Right renal cortex interstitium (tissue), 3 donors: ENCODE data around the gene CHPT1. TPM values are rescaled to one million over a fixed set of nuclear protein-coding genes. Genes with fewer than 3 reads are reported as not detected.
A peak's percentile ranks its signal among the peaks of the same experiment; 100 is the strongest.
"Not testable (repeated sequence)": the region's sequence is repeated elsewhere in the genome, so short reads cannot be mapped to it uniquely, and the experiment has no call there.

ENCODE experiments used
- DNase-seq, 3 donors: peaks; one replicate each; pipeline ENCODE4 v3.0.0-alpha.2; 2013; ENCODE audit warnings: low read depth in 3 of 3, low spot score in 2 of 3
- polyA plus RNA-seq, 3 donors: library from polyadenylated mRNA; unstranded; fragments of 120-200 nt; gene quantifications; one replicate each; pipeline ENCODE4 v1.2.1, GENCODE V29; 2013; ENCODE audit not compliant: insufficient read length in 3 of 3

CHPT1 gene
- 10 to 100 TPM; 40.2 to 46.6 (median 41.8) TPM for polyA plus RNA-seq

DNA sequence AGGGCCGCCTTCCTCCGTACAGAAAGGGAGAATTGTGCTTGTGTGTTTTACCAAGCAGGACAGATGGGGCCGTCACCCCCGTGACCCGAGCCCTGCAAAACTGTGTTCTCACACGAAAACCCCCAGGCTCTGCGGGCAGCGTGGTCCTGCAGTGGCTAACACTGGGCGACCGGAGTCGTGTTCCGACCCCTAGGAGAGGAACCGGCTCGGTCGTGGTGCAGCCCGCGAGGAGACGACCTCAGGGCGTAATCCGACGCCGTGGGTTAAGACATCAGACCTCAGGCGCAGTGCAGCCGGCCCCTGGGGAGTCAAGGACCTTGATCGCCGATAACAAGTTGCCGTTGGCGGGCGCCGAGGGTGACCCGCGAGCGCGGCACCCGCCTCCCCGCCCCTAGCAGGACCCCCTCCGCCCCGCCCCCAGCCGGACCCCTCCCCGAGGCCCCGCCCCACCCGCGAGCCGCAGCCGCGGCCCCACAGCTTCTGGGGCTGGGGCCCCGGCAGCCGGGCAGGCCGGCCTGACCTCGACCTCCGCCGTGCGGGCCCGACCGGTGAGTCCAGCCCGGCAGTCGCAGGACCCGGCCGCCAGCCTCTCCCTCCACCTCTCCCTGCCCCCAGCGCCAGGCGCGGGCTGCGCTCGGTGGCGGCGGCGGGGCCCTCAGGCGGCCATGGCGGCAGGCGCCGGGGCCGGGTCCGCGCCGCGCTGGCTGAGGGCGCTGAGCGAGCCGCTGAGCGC is at the start of gene CHPT1:
CHPT1 (plus strand) TSS at position 444 of the 733 bp plus-strand sequence; CDS start at position 666, 222 bp downstream.
- DNase-seq = peak in 2 of 3 donors; percentile 21 to 32

DNA sequence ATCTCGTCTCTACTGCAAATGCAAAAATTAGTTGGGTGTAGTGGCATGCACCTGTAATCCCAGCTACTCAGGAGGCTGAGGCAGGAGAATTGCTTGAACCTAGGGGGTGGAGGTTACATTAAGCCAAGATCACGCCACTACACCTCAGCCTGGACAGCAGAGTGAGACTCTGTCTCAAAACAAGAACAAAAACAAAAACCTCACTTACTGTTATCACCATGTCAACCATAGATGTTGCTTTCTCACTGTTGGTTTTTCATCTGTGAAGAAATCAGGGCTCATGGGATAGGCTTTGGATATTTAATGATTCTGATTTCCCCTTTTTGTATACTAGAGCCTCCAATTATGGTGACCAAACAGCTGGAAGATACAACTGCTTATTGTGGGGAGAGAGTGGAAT is 49.7 kb upstream of the CHPT1 start:
- DNase-seq = no peak

DNA sequence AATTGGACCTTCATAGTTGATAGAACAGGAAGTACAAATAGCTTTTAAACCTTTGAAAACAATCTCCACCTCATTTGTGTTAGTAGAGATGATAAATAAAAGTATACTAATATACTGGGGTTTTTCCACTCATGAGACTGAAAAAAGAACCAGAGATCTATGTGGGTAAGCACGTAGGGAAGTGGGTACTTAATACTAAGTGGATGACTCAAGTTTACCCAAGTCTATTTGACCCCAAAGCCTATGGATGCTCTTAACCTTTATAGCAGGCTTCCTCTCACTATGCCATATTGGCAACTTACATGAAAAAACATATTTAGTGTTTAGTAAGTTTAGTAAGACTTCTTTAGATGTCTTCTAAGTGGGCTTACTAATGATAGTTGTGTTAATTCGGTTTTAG is 49.2 kb upstream of the CHPT1 start:
- no peak for DNase-seq

DNA sequence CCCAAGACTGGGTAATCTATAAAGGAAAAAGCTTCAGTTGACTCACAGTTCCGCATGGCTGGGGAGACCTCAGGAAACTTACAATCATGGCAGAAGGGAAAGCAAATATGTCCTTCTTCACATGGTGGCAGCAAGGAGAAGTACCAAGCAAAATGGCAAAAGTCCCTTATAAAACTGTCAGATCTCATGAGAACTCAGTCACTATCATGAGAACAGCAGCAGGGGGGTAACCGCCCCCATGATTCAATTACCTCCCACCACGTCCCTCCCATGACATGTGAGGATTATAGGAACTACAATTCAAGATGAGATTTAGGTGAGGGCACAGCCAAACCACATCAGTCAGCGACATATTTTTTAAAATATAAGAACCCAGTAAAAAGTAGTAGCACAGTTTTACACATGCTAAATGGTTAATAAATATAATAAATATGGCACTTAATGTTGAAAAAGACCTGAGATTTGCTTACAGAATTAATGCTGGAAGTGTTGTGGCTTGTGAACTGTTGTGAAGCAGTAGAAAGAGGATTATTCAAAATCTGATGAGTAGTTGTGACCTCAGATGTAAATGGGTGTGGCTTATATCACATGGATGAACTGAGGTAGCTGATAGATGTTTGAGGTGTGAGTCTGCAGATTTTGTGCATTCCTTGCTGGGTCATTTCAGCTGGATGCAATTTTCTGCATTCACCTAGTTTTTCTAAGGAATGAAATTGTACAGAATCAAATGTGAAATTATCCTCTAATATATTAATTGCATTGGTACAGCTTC is 46.9 kb upstream of the CHPT1 start:
- DNase-seq = no peak

DNA sequence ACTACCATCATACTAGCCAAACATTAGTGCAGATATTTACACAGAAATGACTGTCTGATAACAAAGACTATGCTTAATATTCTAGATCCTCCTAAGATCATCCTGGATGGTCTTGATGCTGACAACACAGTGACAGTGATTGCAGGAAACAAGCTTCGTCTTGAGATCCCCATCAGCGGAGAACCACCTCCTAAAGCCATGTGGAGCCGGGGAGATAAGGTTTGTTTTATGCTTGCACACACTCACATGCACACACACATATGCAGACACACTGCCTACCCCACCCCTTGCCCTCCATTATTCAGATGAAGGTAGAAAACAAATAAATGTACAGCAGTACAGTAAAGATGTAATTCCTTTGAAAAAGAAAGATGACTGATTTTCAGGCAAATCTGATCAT is 44.4 kb upstream of the CHPT1 start:
- no peak for DNase-seq

DNA sequence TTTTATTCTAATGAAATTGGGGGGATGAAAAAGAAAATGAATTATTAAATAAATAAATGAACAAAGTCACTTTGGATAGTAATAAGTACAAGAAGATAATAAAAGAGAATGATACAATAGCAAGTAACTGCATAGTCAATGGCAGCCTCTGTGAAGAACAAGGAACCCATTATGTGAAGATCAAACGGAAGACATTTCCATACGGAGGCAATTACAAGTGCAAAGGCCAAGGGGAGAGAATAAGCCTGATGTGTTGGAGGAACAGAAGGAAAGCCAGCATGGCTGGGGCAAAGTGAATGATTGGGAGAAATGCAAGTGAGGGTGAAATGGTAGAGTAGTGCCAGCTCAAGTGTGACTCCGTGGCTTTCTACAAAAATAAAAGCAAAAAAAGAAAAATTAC is 43.9 kb upstream of the CHPT1 start:
- no peak for DNase-seq

DNA sequence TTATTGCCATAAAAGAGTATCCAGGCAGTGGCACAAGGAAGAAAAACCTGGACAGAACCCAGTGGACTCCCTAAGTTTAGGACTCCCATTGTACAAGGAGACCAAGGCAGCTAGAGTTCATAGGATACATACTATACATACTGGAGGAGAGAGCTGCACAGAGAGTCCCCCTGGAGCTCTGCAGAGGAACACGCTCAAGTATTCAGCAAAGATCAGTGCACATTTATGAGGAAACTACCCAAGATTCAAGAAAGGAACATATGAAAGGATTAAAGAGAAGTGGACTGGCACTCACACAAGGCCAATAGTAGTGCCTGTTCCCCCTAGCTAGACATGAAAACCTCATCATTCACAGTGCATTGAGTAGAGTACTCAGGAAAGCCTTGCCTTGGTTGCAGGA is 43.0 kb upstream of the CHPT1 start:
- no peak for DNase-seq

DNA sequence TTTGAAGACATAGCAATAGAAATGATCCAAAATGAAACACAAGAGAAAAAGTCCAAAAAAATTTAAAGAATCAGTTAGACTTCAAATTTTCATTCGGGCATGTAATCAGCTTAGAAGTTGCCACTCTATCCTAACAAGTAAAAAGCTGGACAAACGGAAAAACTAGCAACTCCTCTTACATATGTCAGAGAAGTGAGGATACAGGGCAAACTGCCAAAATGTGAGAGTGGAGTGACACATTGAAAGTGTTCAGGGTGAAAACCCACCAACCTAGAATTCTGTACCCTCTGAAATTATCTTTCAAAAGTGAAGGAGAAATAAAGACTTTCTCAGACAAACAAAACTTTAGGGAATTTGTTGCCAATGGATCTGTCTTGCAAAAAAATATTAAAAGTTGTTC is 42.0 kb upstream of the CHPT1 start:
- no peak for DNase-seq

DNA sequence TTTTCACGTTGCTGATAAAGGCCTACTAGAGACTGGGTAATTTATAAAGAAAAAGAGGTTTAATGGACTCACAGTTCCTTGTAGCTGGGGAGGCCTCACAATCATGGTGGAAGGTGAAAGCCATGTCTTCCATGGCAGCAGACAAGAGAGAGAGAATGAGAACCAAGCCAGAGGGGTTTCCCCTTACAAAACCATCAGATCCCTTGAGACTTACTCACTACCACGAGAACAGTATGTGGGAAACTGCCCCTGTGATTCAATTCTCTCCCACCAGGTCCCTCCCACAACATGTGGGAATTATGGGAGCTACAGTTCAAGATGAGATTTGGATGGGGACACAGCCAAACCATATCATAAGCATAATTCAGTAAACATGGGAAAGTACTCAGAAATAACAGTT is 36.8 kb upstream of the CHPT1 start:
- not testable (repeated sequence) for DNase-seq

DNA sequence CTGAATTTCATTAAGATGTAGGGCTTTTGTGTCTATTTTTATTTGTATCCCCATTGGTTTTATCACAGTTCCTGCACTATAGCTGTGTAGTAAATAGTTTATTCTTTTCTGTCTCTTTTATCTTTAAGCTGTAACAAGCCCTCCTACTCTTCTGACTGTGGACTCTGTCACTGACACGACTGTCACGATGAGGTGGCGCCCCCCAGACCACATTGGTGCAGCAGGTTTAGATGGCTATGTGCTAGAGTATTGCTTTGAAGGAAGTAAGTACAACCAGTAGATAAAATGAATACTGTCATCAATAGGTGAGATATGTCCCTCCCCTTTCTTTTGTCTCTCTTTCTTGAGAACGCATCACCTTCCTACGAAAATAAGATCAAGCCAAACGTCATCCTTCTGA is 34.1 kb upstream of the CHPT1 start:
- DNase-seq = no peak

DNA sequence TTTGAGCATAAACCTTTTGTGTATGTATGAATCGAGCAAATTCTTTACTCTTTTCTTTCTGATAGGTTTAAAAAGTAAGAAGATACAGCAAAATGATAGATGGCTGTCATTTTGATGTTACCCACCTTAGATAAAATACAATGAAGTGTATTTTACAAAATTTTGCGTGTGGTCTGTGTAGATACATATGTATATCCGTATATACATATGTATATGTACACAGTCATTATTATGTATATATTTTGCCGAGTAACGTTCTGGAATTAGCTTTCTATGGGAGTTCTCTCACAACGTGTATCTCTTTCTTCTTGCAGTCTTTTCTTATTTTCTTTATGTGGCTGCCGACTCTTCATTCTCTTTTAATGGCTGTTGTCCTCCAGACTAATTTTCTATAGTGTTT is 32.4 kb upstream of the CHPT1 start:
- DNase-seq = no peak

DNA sequence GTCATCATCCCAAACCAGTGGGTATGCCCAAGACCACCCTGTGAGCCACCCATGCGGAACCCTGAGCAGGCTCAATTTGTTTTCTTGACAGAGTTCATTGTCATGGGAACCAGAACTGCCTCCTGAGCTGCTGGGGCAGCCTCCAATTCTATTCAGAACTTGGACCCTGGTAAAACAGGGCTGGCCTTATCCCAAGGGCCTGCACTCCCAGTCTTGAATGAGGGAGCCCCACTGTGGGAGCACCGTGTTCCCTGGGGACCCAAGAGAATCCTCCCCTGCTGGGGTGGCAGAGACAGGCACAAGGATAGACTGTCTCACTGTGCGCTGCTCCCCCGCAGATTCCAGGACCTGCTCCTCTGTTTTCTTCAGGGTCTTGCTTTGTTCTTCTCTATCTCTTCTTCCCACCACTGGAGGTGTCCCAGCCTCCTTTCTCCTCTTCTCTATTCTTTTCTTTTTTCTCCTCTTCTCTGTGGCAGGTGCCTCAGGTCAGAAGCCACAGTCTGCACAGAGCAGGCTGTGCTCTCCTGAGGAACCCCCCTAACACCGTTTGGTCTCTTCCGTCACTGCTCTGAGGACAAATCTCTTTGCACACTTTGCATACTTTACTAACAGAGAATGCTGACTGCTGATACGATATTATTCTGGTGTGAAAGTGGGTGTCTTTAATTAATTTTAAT is 31.2 kb upstream of the CHPT1 start:
- no peak for DNase-seq

DNA sequence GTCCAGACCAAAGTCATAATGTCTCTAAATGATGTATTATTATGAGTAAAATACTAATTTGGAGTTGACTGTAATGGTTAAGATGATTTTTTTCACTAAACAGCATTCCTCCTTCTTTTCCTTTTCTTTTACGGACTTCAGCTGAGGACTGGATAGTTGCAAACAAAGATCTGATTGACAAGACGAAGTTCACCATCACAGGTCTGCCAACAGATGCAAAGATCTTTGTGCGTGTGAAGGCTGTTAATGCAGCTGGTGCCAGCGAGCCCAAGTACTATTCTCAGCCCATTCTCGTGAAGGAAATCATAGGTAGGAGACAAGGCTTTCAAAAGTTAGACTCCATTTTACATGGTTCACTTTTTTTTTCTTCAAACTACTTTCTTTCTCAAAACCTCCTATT is 29.8 kb upstream of the CHPT1 start:
- DNase-seq = no peak

DNA sequence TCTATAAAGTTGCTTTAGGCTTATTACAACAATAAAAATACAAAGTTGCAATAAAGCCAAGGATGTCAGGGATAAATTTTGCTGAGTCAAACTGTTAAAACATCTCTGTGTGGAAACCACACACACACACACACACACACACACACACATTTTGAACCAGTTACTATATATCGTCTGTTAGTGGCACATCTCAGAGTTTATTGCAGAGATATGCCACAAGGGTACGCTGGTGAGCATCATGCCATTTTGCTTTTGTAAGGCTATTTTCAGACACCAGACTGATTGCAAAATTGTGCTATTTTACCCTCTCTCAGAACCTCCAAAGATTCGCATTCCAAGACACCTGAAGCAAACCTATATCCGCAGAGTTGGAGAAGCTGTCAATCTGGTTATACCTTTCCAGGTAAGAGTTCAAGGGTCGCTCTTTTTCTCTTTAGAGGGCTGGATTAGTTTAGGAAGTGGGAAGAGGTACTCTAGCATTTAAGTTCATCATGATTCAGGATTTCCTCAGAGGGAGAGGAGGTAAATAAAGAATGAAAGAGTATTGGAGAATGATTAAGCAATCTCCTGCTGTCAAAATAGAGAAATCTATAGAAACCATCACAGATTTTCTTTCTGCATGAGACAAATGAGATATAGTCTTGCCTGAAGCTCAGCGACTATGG is 27.3 kb upstream of the CHPT1 start:
- DNase-seq = peak in 1 of 3 donors; percentile 2

DNA sequence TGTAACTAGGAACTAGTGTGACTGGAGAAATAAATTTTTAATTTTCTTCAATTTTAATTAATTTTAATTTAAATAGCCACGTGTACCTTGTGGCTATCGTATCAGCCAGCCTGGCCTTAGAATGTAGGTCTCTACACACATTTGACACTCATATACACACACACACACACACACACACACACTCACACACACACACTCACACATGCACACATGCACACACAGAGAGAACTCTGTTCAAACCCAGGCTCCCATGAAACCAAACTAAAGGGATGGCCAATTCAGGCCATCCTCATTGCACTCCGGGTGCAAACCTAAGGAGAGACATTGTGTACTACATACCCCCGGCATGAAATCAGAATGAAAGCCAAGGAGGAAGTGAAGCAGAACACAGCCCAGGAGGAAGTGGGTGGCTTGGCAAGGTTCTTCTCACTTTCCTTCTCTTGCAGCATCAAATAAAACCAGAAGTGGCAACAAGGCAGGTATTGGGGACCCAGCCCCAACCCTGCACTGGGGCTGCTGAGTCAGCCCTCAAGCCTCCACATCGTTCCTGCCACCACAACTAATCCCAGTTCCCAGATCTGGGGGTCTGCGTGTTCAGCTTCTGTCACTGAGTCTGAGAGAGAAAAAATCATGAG is 26.2 kb upstream of the CHPT1 start:
- no peak for DNase-seq

DNA sequence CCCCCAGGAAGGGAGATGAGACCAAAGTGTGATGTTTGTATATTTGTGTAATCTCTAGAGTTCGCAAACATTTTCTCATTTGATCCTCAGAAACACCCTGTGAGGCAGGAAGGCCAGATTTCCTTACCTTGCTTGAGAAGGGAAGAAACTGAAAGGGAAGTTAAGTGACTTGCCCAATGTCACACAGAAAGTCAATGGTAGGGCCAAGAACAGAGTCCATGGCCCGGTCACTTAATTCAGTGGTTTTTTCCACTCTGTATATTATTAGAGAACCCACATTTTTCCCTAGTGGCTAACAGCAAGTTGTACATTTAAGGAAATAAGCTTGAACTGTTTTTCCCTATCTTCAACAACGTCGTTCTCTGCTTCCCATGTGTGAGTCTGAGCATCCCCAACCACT is 25.6 kb upstream of the CHPT1 start:
- DNase-seq = no peak

DNA sequence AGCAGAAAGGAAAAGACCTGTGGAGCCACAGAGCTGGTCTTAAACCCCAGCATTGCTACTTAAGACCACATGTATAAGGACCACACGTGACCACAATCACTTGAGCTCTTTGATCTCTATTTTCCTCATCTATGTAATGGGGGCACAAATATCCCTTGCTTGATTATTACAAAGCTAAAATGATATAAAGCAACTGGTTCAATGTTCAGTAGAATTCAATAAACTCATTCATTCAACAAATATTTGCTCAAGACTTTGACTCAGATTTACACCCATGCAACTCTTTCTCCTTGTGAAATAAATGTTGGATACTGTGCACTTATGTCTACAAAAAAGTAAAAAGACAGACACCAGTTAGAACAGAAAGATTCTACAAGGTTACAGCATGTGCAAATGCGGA is 21.9 kb upstream of the CHPT1 start:
- DNase-seq = no peak

DNA sequence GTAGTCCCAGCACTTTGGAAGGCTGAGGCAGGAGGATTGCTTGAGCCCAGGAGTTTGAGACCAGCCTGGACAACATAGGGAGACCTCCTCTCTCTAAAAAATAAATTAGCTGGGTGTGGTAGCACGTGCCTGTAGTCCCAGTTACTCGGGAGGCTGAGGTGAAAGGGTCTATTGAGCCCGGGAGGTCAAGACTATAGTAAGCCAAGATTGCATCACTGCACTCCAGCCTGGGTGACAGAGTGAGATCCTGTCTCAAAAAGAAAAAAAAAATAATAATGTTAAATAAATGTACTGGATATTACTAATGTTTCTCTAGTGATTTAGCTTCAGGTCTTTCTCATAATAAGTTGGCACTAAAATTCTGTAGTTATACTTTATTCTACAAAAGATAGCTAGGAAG is 20.9 kb upstream of the CHPT1 start:
- not testable (repeated sequence) for DNase-seq

DNA sequence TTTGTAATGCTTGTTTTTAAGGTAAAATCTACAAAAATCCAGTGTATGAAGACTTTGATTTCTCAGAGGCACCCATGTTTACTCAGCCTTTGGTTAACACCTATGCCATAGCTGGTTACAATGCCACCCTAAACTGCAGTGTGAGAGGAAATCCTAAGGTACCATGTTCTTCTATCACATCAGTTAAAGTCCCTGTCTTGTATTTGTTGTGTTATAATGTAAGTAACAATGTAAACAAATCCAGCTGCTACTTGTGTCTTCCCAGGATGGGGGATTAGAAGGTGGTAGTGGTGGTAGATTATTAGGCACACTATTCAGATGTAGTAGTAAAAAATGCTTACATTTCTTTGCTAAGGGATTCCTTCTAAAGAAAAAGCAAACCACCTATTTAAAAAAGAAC is 19.4 kb upstream of the CHPT1 start:
- no peak for DNase-seq

DNA sequence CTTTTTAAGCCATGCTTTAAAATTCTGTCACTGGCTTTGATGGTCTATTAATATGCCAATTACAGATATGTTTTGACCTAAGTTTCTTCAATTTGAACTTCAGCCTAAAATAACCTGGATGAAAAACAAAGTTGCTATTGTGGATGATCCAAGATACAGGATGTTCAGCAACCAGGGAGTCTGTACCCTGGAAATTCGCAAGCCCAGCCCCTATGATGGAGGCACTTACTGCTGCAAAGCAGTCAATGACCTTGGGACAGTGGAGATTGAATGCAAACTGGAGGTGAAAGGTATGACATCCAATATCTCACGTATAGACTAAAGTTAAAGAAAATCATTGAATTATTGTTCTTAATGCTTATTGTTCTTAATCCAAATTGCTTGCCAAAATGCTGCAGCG is 17.2 kb upstream of the CHPT1 start:
- no peak for DNase-seq

DNA sequence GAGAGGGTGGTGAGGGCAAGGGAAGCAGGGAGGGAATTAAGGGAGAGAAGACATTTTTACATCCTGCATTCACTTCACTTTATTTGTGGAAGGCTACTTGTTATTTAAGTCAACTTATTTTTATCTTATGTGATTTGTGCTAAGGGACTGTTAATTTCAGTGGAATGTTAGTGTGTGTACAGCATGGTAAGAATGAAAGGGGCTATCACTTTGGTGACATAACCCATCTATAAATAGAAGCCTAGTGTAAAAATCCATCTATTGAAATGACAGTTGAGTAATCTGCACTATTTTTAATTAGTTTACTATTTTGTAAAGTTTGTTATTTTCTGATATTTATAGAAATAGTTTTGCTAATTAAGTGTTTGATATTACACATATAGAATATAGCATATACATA is 16.8 kb upstream of the CHPT1 start:
- no peak for DNase-seq
